ENCODE data around the gene UNC5CL.

DNA sequence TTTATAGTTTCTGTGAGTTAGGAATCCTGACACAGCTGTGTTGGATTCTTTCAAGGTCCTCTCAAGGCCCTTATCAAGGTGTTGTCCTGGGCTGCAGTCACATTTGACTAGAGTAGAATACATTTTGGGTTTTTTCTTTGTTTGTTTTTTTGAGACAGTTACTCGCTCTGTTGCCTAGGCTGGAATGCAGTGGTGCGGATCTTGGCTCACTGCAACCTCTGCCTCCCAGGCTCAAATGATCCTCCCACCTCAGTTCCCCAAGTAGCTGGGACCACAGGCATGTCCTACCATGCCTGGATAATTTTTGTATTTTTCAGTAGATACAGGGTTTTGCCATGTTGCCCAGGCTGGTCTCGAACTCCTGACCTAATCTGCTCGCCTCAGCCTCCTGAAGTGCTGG is 49.4 kb upstream of the UNC5CL start:
- no peak for TF ChIP-seq EP300 (IDR thresholded peaks at IDR 0.05)
- TF ChIP-seq, protein P1, sequence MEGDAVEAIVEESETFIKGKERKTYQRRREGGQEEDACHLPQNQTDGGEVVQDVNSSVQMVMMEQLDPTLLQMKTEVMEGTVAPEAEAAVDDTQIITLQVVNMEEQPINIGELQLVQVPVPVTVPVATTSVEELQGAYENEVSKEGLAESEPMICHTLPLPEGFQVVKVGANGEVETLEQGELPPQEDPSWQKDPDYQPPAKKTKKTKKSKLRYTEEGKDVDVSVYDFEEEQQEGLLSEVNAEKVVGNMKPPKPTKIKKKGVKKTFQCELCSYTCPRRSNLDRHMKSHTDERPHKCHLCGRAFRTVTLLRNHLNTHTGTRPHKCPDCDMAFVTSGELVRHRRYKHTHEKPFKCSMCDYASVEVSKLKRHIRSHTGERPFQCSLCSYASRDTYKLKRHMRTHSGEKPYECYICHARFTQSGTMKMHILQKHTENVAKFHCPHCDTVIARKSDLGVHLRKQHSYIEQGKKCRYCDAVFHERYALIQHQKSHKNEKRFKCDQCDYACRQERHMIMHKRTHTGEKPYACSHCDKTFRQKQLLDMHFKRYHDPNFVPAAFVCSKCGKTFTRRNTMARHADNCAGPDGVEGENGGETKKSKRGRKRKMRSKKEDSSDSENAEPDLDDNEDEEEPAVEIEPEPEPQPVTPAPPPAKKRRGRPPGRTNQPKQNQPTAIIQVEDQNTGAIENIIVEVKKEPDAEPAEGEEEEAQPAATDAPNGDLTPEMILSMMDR (IDR thresholded peaks at IDR 0.05): no peak

All from upper lobe of left lung (tissue), 4 donors.